NCI-H82 (cell line): ENCODE results near the gene HOXB5.

ENCODE experiments used
- DNase-seq: peaks from one replicate; lab custom pipeline; 2025; lab: John Stamatoyannopoulos, UW

HOXB5 gene

DNA sequence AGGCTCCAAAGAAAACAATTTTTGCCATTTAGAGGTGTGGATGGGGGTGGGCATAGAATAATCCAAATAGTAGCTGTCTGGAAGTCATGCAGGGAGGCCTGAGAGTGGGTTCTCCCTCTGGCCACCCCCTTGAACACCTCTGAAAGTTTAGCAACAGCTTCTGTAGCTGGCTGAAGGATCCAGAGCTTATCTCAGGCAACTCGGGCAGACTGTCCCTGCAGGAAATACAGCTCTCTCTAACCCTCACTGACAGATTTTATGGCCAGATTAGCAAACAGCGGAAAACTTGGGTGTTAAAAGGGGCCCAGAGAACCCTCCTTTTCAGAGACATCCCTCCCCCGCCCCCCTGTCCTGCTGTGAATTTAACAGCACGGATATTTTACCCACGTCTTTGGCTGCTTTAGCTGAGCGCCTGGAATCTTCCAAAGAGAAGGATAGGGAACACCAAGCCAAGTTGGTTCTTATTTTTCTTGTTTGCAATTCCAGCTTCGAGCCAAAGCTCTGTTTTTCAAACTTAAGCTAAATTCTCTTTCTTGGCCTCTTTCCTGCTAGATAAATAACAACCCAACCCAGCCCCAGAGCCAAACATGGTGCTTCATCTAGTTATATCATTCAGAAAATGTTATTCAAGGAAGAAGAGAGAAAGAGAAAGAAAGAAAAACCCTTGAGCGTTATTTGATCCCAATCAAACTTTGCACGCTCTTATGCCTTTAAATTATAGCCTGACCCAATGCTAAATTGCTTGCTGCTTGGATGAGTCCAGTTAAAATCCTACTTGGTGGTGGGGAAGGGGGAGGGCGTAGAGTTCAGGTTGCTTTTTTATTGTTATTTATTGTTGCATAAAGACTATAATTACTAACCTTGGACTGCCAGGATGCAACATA lies 46.4 kb downstream of the HOXB5 start:
- no peak for DNase-seq

DNA sequence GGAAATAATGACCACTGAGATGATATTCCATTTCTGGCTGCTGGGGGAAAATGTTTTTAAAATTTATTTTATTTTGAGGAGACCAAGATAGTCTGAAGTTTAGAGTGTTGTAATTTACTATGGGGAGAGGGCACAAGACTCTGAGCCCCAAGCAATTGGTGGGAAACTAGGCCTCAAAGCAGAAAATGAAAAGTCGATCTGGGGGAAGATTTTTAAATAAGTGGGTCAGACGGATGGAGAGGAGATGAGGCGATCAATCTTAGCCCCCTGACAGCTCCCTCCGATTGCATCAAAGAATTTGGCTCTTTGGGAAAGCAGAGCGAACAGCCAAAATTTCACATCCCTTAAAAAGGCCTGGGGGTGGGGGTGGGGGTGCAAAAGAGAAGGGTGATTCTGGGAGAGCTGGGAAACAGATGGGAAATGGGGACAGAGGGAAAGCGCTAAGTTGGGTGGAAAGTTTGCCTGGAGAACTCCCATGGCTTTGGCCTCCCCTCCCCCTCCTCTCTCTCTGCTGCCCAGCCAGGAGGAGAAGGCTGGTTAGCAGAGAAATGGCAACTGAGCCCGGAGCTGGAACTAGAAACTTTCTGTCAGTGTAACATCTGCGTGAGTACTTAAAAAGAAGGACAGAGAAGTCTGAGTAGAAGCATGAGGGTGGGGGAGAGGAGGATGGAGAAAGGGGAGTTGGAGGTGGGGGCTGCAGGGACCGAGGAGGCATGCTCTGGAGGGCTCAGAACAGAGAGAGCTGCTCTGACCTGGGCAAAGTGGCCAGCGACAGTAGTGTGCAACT lies 47.2 kb downstream of the HOXB5 start:
- DNase-seq, result no peak

DNA sequence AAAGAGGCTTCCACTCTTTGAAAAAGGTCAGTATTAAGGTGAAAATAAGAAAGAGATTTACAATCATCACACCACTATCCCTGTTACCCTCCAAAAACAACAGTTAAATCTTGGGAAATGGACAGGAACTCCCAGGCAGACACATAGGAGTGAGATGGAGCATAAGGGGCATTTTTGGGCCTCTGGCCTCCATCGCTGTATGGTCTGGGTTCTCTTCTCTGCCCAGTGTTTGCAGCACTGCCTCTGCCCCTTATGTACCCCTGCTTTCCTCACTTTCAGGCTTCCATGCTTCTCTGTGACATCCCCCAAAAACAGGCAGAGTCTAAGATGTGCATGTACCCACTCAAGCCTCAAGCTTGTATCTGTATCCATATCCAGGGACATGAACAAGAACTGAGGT lies 48.0 kb downstream of the HOXB5 start:
- DNase-seq, result no peak

DNA sequence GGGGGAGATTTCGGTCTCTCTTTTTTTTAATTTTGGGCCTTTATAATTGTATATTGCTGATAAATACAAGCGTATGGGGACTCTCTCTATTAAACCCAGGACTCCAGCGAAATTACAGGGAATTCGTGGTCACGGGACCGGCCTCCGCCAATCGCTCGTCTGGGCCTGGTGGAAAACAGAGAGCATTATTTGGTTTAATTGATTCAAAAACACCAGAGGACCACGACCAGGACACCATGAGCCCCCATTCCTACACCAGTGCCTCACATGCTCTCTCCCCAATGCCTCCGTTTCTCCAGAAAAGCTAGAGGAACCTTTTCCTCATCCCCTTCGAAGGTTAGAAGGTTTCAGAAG lies 48.6 kb downstream of the HOXB5 start, which contains the start of gene HOXB2:
Gene HOXB2 (minus strand): TSS at position 88 of the 354 bp plus-strand sequence. CDS start 198 bp downstream, outside the sequence.
- no peak for DNase-seq

DNA sequence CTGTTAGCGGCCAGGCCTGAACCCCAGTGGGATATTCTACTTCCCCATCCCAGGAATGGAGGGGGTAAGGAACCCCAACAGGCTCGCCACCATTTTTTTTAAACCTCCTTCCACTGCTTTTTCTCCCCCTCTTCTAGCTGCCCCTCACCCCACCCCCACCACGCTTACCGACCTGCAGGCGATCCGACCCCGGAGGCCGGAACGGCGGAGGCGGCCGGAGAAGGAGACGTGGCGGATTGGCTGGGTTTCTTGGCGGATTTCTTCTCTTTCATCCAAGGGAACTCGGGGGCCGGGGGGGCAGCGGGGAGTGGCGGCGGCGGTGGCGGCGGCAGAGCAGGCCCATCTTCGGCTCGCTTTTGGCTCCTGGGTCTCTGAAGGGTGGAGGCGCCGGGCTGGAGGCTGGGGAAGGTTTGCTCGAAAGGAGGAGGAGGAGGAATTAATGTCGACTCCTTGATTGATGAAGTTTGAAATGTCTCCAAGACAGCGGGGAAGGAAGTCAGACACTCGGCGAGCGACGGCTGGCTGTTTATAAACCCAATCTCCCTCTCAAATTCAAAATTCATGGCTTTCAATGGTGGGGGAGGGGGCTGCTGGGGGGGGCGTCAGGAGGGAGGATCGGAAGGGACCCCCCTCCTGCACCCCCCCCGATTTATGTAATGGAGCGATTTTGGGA lies 49.1 kb downstream of the HOXB5 start:
- DNase-seq, result peak; percentile 17

DNA sequence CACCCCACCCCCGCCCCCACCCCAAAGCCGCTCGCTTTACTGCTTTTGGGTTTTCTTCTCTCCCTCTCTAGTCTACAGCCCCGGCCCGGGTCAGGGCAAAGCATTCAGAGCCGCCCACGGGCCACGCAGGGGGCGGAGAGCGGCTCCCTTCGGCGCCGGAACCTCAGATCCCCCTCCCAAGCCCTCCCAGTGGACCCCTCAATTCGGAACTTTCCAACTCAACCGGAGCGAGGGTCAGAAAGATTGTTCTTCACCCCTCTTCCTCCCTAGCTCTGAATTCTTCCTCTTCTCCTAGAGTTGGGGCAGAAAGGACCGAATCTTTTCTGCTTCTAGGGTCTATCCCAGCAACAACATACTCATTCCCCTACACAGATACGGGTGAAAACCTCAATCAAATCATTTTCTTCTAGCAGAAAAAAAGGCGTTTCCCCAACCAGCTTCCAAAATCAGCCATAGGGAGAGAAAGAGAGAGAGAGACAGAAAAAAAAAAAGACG lies 49.7 kb downstream of the HOXB5 start:
- DNase-seq, result no peak

DNA sequence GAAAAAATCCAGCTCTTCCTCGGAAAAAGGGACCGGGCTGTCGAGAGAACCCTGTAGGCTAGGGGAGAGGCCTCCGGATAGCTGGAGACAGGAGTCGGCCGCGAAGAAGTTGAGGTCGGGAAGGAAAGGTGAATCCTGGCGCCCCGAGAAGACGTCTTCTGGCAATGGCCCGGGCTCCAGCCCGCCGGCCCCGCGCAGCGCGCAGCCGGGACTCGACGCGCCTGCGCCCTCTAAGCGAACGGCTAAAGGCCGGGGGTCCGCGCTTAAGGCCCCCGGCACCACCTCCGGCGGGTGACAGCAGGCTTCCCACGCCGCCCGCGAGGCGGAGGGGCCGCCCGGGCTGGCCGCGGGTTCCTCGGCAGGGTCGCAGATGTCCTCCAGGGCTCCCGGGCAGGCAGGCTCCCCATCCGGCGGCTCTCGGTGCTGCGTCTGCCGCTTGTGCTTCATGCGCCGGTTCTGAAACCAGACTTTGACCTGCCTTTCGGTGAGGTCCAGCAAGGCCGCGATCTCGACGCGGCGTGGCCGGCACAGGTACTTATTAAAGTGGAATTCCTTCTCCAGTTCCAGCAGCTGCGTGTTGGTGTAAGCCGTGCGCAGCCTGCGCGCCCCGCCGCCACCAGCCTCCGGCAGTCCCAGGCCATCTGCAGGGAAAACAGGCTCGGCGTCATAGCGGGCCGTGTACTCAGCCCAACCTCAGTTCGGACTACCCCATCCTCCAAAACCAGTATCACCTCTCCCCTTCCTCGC lies 50.3 kb downstream of the HOXB5 start:
- DNase-seq, result no peak

DNA sequence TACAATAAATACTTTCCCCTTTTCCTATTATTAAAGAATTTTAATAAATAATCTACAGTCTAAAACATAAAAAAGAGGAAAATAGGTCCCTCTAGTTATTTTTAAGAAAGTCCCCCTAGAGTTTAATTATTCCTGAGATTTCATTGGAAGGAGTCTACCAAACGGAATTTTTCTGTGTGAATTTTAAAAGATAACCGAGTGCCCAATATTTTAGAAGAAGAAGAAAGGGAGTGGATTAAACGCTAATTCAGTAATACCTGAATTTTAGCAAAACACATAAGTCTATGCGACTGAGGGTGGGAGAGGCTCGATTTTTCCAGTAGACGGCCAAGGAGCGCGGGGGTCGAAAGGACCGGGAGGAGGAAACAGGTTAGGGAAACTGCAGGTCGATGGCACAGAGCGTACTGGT lies 50.9 kb downstream of the HOXB5 start:
- no peak for DNase-seq

DNA sequence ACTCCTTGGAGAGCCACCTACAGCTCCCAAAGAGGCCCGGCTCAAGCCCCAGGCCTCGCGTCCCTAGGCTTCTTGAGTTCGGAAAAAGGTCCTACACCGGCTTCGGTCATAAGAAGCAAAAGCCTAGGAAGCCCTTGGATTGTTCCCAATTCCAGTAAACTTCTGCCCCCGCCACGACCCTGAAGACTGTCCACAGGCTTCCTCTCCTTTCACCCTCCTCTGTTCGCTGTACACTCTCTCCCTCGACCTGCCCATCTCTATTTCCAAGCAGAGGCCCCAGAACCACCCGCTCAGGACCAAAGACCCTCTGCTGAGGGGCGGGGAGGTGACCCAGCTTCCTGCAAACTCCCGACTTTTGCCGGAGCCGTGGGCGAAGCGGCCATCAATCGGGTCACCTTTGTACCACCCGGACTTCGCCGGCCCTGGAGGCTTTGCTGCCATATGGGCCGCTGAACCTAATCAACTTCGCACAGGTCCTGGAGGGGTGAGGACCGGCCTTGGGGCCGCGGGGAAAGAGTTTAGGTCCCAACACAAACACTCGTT lies 51.4 kb downstream of the HOXB5 start:
- no peak for DNase-seq

DNA sequence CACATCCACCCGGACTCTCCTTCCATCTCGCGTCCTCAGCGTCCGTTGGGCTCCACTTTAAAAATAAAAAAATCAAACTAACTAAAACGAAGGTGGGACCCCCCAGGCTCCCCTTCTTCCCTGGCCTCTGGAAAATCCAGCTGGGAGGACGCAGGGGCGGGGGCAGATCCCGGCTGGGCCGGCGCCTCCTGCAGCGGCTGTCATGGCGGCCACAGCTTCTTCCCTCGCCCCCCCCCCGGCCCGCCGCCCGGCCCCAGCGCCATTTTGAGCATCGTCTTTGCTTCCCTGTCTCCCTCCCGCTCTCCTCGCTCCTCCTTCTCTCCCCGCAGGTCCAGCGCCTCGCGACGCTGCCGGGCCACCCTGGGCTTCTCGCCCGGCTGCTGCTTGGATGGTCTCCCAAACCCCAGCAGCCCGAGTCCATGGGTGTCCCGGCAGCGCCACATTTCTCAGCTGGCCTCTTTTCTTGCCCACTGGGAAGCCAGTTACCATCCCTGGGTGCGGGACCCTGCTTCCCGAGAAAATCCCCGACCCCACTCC lies 51.9 kb downstream of the HOXB5 start:
- DNase-seq, result no peak
